Measurements from ENCODE around the gene RTN1.

RTN1 gene

GRCh38 chr14:59755409-59756135 lies 115.0 kb downstream of the RTN1 start:
- no peak overlapping the region for H3K4me3 ChIP-seq (ENCODE audit: low read depth, low read length)
- no peak for TF ChIP-seq CTCF (IDR thresholded peaks at IDR 0.05; ENCODE audit: insufficient read depth, low read depth, low read length, missing control alignments)
- no peak for DNase-seq (ENCODE audit: low read depth)

GRCh38 chr14:59754256-59754655 lies 116.3 kb downstream of the RTN1 start:
- TF ChIP-seq CTCF (IDR thresholded peaks at IDR 0.05; ENCODE audit: insufficient read depth, low read depth, low read length, missing control alignments) = no peak
- H3K4me3 ChIP-seq (ENCODE audit: low read depth, low read length) = no peak overlapping the region
- DNase-seq (ENCODE audit: low read depth) = no peak

- no peak for TF ChIP-seq CTCF (IDR thresholded peaks at IDR 0.05; ENCODE audit: insufficient read depth, low read depth, low read length, missing control alignments)
- H3K4me3 ChIP-seq (ENCODE audit: low read depth, low read length) = no peak overlapping the region
- DNase-seq (ENCODE audit: low read depth) = no peak
These were observed 117.1 kb downstream of the RTN1 start for GRCh38 chr14:59753512-59753911.

- no peak for DNase-seq (ENCODE audit: low read depth)
- TF ChIP-seq CTCF (IDR thresholded peaks at IDR 0.05; ENCODE audit: insufficient read depth, low read depth, low read length, missing control alignments) = no peak
- no peak overlapping the region for H3K4me3 ChIP-seq (ENCODE audit: low read depth, low read length)
These were observed 119.0 kb downstream of the RTN1 start for GRCh38 chr14:59751578-59751977.

GRCh38 chr14:59739794-59740193 lies 130.8 kb downstream of the RTN1 start:
- no peak for TF ChIP-seq CTCF (IDR thresholded peaks at IDR 0.05; ENCODE audit: insufficient read depth, low read depth, low read length, missing control alignments)
- no peak for DNase-seq (ENCODE audit: low read depth)
- H3K4me3 ChIP-seq (ENCODE audit: low read depth, low read length) = no peak overlapping the region

GRCh38 chr14:59728304-59728703 lies 142.3 kb downstream of the RTN1 start:
- no peak for TF ChIP-seq CTCF (IDR thresholded peaks at IDR 0.05; ENCODE audit: insufficient read depth, low read depth, low read length, missing control alignments)
- no peak overlapping the region for H3K4me3 ChIP-seq (ENCODE audit: low read depth, low read length)
- no peak for DNase-seq (ENCODE audit: low read depth)

- H3K4me3 ChIP-seq (ENCODE audit: low read depth, low read length) = no peak overlapping the region
- no peak for DNase-seq (ENCODE audit: low read depth)
- no peak for TF ChIP-seq CTCF (IDR thresholded peaks at IDR 0.05; ENCODE audit: insufficient read depth, low read depth, low read length, missing control alignments)
These were observed 143.4 kb downstream of the RTN1 start for GRCh38 chr14:59727073-59727661.
